Inflammatory macrophage treated with lipopolysaccharide for 1 hour (primary cell): Measurements from ENCODE around the gene DMAC2.
"Not testable (repeated sequence)": the region's sequence is repeated elsewhere in the genome, so short reads cannot be mapped to it uniquely, and the experiment has no call there.

ENCODE experiments used
- DNase-seq, 2 donors: peaks; one replicate each; pipeline ENCODE4 v3.0.0-alpha.2; 2020 to 2022

Gene DMAC2

DNA sequence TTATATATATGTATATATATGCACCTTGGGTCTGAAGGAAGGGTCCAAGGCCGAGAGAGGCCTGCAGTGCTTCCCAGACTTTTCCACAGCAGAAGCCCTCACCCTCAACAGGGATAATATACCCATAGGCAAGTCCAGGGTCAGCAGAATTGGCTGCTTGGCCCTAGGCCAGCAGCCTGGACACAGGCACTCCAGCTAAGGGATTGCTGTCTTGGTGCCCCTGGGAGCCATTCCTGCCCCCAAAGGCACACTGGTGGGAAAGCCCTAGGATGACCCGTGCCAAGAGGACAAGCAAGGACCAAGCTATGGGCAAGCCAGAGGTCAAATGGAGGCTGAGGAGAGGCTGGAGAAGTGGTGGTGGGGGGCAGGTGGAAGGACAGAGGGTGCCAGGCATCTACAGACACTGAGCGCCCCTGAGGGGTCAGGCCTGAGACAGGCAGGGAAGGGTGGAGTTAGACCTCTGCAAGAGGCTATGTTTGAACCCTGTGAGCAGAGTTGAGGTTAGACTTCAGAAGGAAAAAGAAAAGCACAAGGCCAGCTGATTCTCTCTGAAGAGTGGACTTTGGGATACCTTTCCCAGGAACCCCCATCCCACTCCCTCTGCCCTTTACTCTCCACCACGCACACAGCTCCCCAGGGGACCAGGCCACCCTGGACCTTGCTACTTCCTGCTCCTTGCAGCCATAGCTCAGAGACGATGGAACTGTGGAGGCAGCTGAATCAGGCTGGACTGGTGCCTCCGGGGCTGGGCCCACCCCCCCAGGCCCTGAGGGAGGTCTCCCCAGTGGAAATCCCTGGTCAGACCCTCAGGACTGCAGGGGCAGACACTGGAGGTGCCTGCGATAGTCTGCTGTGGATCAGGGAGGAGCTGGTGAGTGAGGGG is 3.0 kb upstream of the DMAC2 start, which contains the start of gene ERICH4:
Gene ERICH4 (plus strand): TSS at position 684 of the 883 bp plus-strand sequence. CDS start 14 bp downstream, at position 698.
- DNase-seq, result no peak

DNA sequence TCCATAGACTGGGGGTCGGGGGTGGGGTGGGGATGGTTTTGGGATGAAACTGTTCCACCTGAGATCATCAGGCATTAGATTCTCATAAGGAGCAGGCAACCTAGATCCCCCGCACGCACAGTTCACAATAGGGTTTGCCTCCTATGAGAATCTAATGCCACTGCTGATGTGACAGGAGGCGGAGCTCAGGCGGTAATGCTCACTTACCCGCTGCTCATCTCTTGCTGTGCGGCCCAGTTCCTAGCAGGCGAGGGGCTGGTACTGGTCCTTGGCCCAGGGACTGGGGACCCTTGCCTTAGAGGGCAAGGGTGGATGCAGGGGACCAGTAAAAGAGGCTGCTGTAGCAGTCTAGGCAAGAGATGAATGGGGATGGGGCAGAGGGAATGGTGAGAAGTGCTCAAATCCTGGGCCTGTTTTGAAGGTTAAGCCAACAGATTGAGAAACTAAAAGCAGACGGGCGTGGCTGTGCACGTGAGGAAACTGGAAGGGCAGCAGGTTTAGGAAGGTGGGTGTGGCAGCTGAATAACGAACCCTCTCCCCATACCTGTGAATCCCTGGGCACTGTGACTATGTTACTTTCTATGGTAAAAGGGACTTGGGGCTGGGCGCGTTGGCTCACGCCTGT is 1.7 kb upstream of the DMAC2 start:
- no peak for DNase-seq

DNA sequence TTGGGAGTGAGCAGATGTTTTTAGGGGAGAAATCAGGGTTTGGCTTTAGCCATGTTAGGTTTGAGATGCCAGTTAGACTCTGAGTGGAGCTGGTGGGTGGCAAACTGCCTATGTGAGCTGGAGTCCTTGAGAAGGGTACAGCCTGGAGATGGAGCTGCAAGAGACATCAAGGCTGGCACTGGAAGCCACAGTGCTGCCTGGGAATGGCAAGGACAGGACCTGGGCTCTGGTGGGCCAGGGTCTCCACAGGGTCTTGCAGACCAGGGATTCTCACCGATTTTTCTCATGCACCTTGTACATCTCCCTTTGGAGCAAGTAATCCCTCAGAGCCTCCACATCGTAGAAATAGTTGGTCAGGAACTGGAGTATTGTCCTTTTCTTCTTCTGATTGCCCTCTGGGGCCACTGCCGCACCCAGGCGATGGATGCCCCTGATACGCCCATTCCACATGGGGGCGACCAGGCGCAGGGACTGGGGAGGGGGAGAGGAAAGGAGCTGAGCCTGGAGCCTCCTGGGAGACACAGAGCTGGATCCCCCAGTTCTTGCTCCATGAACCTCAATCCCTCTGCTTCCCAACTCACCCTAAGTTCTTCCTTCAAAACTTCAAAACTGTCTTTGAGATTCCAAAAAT is 1.7 kb downstream of the DMAC2 start:
- DNase-seq, result no peak

DNA sequence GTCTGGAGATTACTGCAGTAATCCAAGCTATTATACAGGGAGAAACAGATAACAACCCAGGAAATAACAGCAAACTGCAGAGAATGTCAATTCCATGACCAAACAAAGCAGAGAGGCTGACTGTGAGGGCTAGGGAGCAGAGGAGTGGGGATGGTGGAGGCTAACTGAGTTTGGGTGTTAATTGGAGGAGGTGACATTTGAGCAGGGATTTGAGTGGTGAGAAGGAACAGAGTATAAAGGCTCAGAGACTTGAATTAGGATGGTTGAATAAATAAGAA is 3.1 kb downstream of the DMAC2 start:
- DNase-seq, result no peak

DNA sequence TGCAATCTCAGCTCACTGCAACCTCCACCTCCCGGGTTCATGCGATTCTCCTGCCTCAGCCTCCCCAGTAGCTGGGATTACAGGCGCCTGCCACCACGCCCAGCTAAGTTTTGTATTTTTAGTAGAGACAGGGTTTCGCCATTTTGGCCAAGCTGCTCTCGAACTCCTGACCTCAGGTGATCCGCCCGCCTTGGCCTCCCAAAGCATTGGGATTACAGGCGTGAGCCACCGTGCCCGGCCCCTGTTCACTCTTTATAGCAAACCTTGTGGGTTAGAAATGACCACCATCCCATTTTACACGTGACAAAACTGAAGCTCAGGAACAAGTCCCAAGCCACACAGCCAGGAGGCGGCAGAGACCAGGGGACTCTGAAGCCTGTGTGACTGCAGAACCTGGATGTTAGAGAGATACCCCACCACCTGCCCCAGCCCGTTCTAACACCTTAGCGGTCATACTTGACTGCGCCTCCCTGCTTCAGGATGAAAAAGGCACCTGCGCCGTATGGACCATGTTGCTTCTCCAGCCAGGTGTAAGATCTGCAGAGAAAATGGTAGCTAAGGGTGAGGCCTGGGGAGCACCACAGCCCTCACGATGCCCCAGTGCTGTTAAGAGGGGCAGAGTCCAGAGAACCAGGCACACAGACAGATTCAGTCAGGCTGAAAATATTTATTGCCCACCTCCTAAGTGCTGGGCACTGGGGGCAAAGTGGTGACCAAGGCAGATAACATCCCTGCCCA is 3.6 kb downstream of the DMAC2 start:
- no peak for DNase-seq

DNA sequence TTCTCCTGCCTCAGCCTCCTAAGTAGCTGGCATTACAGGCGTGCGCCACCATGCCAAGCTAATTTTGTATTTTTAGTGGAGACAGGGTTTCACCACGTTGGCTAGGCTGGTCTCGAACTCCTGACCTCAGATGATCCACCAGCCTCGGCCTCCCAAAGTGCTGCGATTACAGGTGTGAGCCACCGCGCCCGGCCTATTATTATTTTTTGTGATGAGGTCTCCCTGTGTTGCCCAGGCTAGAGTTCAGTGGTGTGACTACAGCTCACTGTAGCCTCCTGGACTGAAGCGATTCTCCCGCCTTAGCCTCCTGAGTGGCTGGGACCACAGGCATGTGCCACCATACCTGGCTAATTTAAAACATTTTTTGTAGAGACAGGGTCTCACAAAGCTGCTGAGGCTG is 4.3 kb downstream of the DMAC2 start:
- not testable (repeated sequence) for DNase-seq

DNA sequence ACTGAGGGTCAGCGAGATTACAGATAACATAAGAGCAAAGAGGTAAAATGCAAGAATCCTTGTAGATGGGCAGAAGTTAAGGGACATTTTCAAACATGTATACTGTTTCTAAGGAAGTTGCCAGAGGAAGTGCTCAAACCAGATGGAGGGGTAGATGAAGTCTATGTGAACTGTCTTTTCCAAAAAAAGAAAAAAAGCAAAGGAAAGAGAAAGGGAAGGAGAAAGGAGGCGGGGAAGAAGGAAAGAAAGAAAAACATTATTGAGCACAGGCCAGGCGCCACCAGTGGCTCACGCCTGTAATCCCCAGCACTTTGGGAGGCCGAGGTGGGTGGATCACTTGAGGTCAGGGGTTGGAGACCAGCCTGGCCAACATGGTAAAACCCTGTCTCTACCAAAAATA is 5.3 kb downstream of the DMAC2 start:
- no peak for DNase-seq

DNA sequence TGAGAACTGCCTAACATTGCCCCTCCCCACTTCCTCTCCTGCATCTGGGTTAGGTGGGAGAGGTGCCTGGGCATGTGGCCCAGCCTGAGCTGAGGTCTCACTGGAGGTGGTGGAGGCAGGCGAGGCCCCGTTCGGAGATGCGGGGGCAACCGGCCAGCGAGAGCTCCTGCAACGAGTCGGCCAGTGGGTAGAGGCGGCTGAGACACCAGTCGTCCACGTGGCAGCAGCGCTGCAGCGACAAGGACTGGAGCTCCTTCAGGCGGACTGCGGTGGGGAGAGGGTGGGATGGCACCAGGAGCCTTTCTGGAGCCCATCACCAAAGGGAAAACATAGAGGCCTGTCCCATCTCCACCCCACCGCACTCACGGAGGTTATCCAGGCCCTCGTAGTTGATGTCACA is 6.5 kb downstream of the DMAC2 start:
- DNase-seq, result no peak

DNA sequence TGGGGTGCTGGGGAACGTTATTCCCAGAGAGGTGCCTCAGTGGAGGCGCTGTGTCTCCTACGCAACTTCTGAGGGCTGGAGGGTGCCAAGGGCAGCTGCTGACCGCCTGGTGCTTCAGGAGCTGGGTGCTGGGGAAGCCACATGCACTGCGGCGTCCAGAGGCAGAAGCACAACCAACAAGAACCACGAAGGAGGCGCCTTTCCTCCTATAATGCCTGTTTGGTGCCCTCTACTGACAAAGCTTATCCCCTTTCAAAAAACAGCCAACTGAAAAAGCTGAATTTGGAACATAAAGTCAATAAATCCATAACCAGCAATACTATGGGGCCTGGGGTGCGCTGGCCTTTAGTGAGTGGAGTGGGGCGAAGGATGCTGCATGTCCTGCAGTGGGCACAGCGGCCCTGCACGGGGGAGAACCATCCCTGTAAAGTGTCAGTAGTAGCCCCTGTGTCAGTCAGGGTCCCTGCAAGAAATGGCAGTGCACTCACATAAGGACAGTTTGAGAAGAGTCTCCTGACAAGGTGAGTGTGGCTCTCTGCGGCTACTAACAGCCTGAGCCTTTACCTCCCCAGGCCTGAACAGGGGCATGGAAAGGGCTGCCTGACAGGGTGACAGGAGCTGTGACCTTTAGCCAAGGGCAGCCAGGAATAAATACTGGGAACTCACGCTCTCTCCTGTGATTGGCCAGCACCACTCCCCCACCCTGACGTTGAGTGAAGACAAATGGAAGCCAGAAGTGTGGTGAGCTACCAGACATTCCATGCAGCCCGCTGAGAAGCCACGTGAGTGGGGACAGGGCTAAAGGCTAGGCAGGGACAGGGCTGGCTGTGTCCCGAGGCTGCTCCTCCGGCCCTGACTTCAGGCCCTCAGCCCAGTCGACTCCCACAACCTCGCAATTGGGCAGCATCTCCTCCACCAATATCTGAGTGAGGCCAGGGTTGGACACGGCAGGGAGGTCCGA is 8.0 kb downstream of the DMAC2 start:
- DNase-seq, result peak; percentile 62 to 75

GRCh38 chr19:41430922-41431321 is 8.8 kb downstream of the DMAC2 start:
- DNase-seq, result no peak

GRCh38 chr19:41428481-41428859 is 11.2 kb downstream of the DMAC2 start:
- no peak for DNase-seq

DNA sequence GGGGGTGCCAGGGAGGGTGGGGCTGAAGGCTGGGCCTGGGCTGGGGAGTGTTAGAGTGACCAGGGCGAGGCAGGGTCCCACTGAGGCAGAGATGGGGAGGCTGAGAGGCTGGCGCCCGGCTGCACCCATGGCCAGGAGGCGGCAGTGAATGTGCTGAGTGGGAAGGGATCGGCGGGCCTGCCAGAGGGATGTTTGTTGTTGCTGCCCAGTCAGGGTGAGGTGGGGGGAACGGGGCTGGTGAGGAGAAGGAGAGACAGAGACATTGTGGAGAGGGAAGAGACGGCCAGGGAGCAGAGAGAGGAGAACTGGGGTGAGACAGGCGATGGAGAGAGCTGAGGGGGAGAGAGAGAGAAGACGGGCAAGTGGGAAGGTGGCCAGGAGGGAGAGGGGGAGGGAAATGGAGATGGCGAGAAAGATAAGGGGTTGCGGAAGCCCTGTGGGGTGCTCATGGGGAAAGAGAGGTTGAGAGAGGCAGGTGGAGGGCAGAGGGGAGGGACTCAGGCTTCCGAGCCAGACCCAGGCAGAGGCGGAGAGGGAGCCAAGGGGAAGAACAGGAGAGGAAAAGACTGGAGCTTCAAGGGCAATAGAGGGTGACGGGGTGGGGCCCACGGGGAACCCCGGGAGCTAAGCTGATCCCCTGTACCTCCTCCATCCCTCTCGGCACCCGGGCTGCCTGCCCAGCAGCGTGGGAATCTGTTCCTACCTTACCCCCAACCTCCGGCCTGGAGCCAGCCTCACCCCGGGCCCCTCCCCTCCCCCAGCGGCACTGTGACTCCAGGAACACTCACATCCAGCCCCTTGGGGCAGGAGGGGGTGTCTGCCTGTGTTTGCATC is 11.8 kb downstream of the DMAC2 start:
- DNase-seq, result no peak

GRCh38 chr19:41426952-41427646 is 12.6 kb downstream of the DMAC2 start, which contains the start of gene B3GNT8:
TSS of gene B3GNT8 (minus strand) at chr19:41427374. CDS start at chr19:41426778, 596 bp downstream.
- no peak for DNase-seq

GRCh38 chr19:41426116-41426841 is 13.4 kb downstream of the DMAC2 start:
- DNase-seq, result no peak

DNA sequence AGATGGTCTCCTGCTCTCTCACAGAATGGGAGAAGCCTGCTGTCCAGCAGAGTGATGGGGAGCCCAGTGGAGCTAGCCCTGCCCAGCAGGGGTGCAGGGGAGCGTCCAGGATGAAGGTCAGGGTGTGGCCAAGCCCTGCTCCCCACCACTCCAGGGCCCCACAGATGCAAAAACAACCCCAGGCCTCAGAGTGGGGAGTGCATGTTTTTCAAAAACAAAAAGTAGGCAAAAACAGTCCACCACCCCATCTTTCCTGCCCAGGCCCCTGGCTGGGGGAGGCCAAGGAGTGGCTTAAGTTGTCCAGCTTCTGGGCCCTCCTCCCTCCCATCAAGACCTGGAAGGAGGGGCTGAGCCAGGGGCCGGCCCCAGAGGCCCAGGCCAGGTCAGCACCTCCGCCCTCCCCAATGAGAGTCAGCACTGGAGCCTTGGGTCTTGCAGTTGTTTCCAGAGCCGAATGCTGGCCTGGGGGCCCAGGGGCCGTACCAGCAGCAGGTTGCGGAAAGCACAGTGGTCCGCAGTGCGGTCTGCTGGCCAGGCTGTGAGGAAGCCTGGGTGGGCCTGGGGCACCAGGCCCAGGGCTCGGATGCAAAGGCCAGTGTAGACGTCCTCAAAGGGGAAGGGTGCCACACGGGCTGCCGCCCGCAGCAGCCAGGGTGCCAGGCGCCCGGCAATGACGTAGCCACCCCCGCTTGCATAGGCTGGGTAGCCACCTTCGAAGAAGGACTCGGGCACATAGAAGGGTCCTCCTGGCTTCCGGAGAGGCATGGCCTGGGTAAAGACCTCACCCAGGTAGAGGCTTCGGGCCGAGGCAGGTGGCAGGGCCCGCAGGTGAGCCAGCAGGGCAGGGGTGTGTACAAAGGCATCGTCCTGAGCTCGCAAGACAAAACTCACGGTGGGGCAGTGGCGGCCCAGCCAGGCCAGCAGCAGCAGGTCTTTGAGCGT is 14.3 kb downstream of the DMAC2 start:
- DNase-seq, result no peak

GRCh38 chr19:41424335-41425173 is 15.2 kb downstream of the DMAC2 start:
- no peak for DNase-seq

- DNase-seq, result no peak
Measured at GRCh38 chr19:41422955-41423354, 16.8 kb downstream of the DMAC2 start.

GRCh38 chr19:41422456-41422855 is 17.3 kb downstream of the DMAC2 start:
- no peak for DNase-seq
